ENCODE results near the gene RAB7A. TPM values are rescaled to one million over a fixed set of nuclear protein-coding genes. Genes with fewer than 3 reads are reported as not detected.

Gene RAB7A
- total RNA-seq, 1 donor from 2014 or later, result 51.2 TPM

GRCh38 chr3:128736601-128737000 is 10.6 kb downstream of the RAB7A start:
- TF ChIP-seq EZH2phosphoT487 (IDR thresholded peaks at IDR 0.05) (no peak), CTCF (IDR thresholded peaks at IDR 0.05) (no peak), EZH2 (IDR thresholded peaks at IDR 0.05) (no peak)
- Mint-ChIP-seq H3K4me3 (no peak overlapping the region), H3K4me1 (peaks cover 8% of the 10 kb centered on the region), H3K27ac (no peak overlapping the region), H3K36me3 (peaks cover 47% of the 10 kb centered on the region), H3K9me3 (peaks cover 20% of the 10 kb centered on the region), H3K27me3 (ENCODE audit: insufficient read depth, low read depth) (peaks cover 2% of the 10 kb centered on the region)
- H3F3A ChIP-seq (ENCODE audit: low read depth), result no peaks in the 10 kb centered on the region
- no peak overlapping the region for H3K27ac ChIP-seq
- no peak for DNase-seq (ENCODE audit: low spot score)
- H4K20me1 ChIP-seq (ENCODE audit: low read depth), result peaks cover 59% of the 10 kb centered on the region
- H3K9me3 ChIP-seq (ENCODE audit: low read depth), result no peaks in the 10 kb centered on the region
- peaks cover 7% of the 10 kb centered on the region for H3K36me3 ChIP-seq
- no peaks in the 10 kb centered on the region for H3K27me3 ChIP-seq
- H3K9ac ChIP-seq, result no peak overlapping the region
- H3K4me1 ChIP-seq, result peaks cover 7% of the 10 kb centered on the region
- H3K4me2 ChIP-seq, result no peak overlapping the region
- H2AFZ ChIP-seq (replicated peaks), result no peak overlapping the region
- H3K4me3 ChIP-seq, result no peak overlapping the region
- H3K79me2 ChIP-seq (ENCODE audit: low read depth), result peaks cover 100% of the 10 kb centered on the region

- no peak for DNase-seq (ENCODE audit: low spot score)
- H3K36me3 ChIP-seq, result peaks cover 14% of the 10 kb centered on the region
- peaks cover 100% of the 10 kb centered on the region for H3K79me2 ChIP-seq (ENCODE audit: low read depth)
- peaks cover 4% of the 10 kb centered on the region for H3F3A ChIP-seq (ENCODE audit: low read depth)
- no peak overlapping the region for H3K9ac ChIP-seq
- no peaks in the 10 kb centered on the region for H3K4me1 ChIP-seq
- no peaks in the 10 kb centered on the region for H3K27me3 ChIP-seq
- no peak overlapping the region for H3K4me2 ChIP-seq
- H3K4me1 Mint-ChIP-seq, result no peaks in the 10 kb centered on the region
- no peak overlapping the region for H2AFZ ChIP-seq (replicated peaks)
- H3K27ac ChIP-seq, result no peak overlapping the region
- H3K4me3 ChIP-seq, result no peak overlapping the region
- H3K27me3 Mint-ChIP-seq (ENCODE audit: insufficient read depth, low read depth), result peaks cover 2% of the 10 kb centered on the region
- peaks cover 47% of the 10 kb centered on the region for H3K36me3 Mint-ChIP-seq
- H3K9me3 ChIP-seq (ENCODE audit: low read depth), result no peaks in the 10 kb centered on the region
- H3K4me3 Mint-ChIP-seq, result no peak overlapping the region
- H4K20me1 ChIP-seq (ENCODE audit: low read depth), result peaks cover 19% of the 10 kb centered on the region
- peaks cover 31% of the 10 kb centered on the region for H3K9me3 Mint-ChIP-seq
- H3K27ac Mint-ChIP-seq, result no peak overlapping the region
- TF ChIP-seq EZH2 (IDR thresholded peaks at IDR 0.05), result no peak
- TF ChIP-seq EZH2phosphoT487 (IDR thresholded peaks at IDR 0.05), result no peak
- TF ChIP-seq CTCF (IDR thresholded peaks at IDR 0.05), result no peak
These were observed 14.6 kb downstream of the RAB7A start for GRCh38 chr3:128740621-128741020.

DNA sequence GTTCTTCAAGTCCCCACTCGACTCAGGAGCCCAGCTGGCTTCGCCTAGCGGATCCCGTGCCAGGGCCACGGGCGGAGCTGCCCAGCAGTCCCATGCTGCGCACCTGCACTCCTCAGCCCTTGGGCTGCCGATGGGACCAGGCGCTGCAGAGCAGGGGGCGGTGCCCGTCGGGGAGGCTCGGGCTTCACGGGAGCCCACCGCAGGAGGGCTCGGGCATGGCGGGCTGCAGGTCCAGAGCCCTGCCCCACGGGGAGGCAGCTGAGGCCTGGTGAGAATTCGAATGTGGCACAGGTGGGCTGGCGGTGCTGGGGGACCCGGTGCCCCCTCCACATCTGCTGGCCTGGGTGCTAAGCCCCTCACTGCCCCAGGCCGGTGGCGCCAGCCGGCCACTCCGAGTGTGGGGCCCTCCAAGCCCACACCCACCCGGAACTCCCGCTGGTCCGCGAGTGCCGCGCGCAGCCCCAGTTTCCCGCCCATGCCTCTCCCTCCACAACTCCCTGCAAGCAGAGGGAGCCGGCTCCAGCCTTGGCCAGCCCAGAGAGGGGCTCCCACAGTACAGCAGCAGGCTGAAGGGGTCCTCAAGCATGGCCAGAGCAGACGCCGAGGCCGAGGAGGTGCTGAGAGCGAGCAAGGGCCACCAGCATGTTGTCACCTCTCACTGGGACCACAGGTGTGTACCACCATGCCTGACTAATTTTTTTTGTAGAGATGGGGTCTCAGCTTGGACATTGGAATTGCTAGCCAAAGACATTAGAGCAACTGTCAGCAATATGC is 17.0 kb downstream of the RAB7A start:
- no peaks in the 10 kb centered on the region for H3K9me3 ChIP-seq (ENCODE audit: low read depth)
- H3K79me2 ChIP-seq (ENCODE audit: low read depth), result peaks cover 100% of the 10 kb centered on the region
- DNase-seq (ENCODE audit: low spot score), result no peak
- Mint-ChIP-seq H3K27ac (no peak overlapping the region), H3K4me3 (no peak overlapping the region), H3K4me1 (no peaks in the 10 kb centered on the region), H3K9me3 (peaks cover 35% of the 10 kb centered on the region), H3K36me3 (peaks cover 48% of the 10 kb centered on the region), H3K27me3 (ENCODE audit: insufficient read depth, low read depth) (peaks cover 2% of the 10 kb centered on the region)
- H3K9ac ChIP-seq, result no peak overlapping the region
- no peak for TF ChIP-seq EZH2 (IDR thresholded peaks at IDR 0.05)
- no peak for TF ChIP-seq EZH2phosphoT487 (IDR thresholded peaks at IDR 0.05)
- no peak for TF ChIP-seq CTCF (IDR thresholded peaks at IDR 0.05)
- peaks cover 5% of the 10 kb centered on the region for H4K20me1 ChIP-seq (ENCODE audit: low read depth)
- H3K4me3 ChIP-seq, result no peak overlapping the region
- H3F3A ChIP-seq (ENCODE audit: low read depth), result peaks cover 4% of the 10 kb centered on the region
- no peak overlapping the region for H3K27ac ChIP-seq
- H3K27me3 ChIP-seq, result no peaks in the 10 kb centered on the region
- no peak overlapping the region for H2AFZ ChIP-seq (replicated peaks)
- no peak overlapping the region for H3K4me2 ChIP-seq
- H3K36me3 ChIP-seq, result peaks cover 14% of the 10 kb centered on the region
- H3K4me1 ChIP-seq, result no peaks in the 10 kb centered on the region
